ENCODE measurements around the gene RASSF10. TPM values are rescaled to one million over a fixed set of nuclear protein-coding genes. Genes with fewer than 3 reads are reported as not detected.

The RASSF10 gene
- polyA plus RNA-seq, 1 donor from 2014 or later = not detected

DNA sequence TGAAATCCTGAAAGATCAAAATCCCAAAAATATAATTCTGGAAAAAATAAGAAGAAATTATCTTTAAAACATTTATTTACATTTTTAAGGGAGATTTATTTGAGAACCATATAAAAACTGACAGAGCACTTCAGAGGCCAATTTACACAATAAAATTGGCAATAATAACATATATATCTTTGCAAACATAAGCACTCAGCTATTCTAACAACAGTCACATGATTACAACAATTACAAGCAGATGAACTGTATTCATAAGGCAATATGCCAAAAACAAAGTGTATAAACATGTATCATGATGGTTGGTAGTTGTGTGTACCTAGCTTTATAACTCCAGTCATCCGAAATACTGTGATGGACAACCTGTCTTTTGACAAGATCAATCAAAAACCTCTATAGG, 17.7 kb upstream of the RASSF10 start:
- no peaks in the 10 kb centered on the region for H4K20me1 ChIP-seq (ENCODE audit: insufficient read depth)
- no peaks in the 10 kb centered on the region for H3F3A ChIP-seq (ENCODE audit: insufficient read depth, low read length, poor library complexity, severe bottlenecking)
- no peaks in the 10 kb centered on the region for H3K36me3 ChIP-seq (ENCODE audit: insufficient read depth, low read length)
- no peak overlapping the region for H2AFZ ChIP-seq (ENCODE audit: low read depth, low read length)
- no peak for TF ChIP-seq EP300 (conservative IDR thresholded peaks at IDR 0.05; ENCODE audit: poor library complexity, severe bottlenecking)
- TF ChIP-seq MXI1 (conservative IDR thresholded peaks at IDR 0.05; ENCODE audit: poor library complexity, severe bottlenecking) = no peak
- H3K27me3 ChIP-seq (ENCODE audit: insufficient read depth, low read depth, low read length) = no peaks in the 10 kb centered on the region
- H3K9ac ChIP-seq (ENCODE audit: low read length) = no peak overlapping the region
- H3K4me3 ChIP-seq (ENCODE audit: low read length) = no peak overlapping the region
- no peak overlapping the region for H3K27ac ChIP-seq (ENCODE audit: low read length)
- H3K9me3 ChIP-seq (ENCODE audit: low read length) = no peaks in the 10 kb centered on the region
- H3K4me2 ChIP-seq (ENCODE audit: low read length) = no peak overlapping the region
- H3K9me2 ChIP-seq (ENCODE audit: insufficient read depth, low read length) = no peaks in the 10 kb centered on the region
- H3K79me2 ChIP-seq (replicated peaks; ENCODE audit: insufficient read depth, low read length) = no peaks in the 10 kb centered on the region

DNA sequence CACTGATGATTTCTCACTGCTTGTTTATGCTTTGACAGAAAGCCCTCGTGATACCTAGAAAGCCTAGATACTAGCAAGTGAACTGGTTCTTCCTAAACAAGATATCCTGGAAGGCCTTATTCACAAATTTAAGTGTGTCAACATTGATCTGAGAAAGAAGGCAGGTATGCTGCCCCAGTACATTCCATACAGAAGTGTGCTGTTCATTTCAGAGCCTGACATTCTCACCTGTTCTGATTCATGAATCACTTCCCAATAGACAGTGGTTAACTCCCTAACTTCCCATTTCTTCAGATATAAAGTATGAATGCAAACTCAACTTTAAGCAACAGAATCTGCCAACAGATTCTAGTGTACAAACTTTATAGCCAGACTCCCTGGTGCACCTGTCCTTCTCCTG, 15.5 kb upstream of the RASSF10 start:
- Histone ChIP-seq H3K9me3 (ENCODE audit: low read length) (no peaks in the 10 kb centered on the region), H3K79me2 (replicated peaks; ENCODE audit: insufficient read depth, low read length) (no peaks in the 10 kb centered on the region), H2AFZ (ENCODE audit: low read depth, low read length) (no peak overlapping the region), H3K36me3 (ENCODE audit: insufficient read depth, low read length) (no peaks in the 10 kb centered on the region), H3K4me2 (ENCODE audit: low read length) (no peak overlapping the region), H3K27me3 (ENCODE audit: insufficient read depth, low read depth, low read length) (no peaks in the 10 kb centered on the region), H3F3A (ENCODE audit: insufficient read depth, low read length, poor library complexity, severe bottlenecking) (no peaks in the 10 kb centered on the region), H3K4me3 (ENCODE audit: low read length) (no peak overlapping the region), H4K20me1 (ENCODE audit: insufficient read depth) (no peaks in the 10 kb centered on the region), H3K9ac (ENCODE audit: low read length) (no peak overlapping the region), H3K9me2 (ENCODE audit: insufficient read depth, low read length) (no peaks in the 10 kb centered on the region), H3K27ac (ENCODE audit: low read length) (no peak overlapping the region)
- TF ChIP-seq RAD21 (conservative IDR thresholded peaks at IDR 0.05) (no peak), MXI1 (conservative IDR thresholded peaks at IDR 0.05; ENCODE audit: poor library complexity, severe bottlenecking) (no peak), EP300 (conservative IDR thresholded peaks at IDR 0.05; ENCODE audit: poor library complexity, severe bottlenecking) (no peak), POLR2AphosphoS5 (IDR thresholded peaks at IDR 0.05) (no peak), TAF1 (IDR thresholded peaks at IDR 0.05; ENCODE audit: low read depth) (no peak), SMC3 (conservative IDR thresholded peaks at IDR 0.05; ENCODE audit: poor library complexity) (no peak), EZH2 (IDR thresholded peaks at IDR 0.05; ENCODE audit: borderline replicate concordance, insufficient read depth, low read length, poor library complexity, severe bottlenecking) (no peak)
- TF ChIP-seq, protein P1, sequence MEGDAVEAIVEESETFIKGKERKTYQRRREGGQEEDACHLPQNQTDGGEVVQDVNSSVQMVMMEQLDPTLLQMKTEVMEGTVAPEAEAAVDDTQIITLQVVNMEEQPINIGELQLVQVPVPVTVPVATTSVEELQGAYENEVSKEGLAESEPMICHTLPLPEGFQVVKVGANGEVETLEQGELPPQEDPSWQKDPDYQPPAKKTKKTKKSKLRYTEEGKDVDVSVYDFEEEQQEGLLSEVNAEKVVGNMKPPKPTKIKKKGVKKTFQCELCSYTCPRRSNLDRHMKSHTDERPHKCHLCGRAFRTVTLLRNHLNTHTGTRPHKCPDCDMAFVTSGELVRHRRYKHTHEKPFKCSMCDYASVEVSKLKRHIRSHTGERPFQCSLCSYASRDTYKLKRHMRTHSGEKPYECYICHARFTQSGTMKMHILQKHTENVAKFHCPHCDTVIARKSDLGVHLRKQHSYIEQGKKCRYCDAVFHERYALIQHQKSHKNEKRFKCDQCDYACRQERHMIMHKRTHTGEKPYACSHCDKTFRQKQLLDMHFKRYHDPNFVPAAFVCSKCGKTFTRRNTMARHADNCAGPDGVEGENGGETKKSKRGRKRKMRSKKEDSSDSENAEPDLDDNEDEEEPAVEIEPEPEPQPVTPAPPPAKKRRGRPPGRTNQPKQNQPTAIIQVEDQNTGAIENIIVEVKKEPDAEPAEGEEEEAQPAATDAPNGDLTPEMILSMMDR (IDR thresholded peaks at IDR 0.05; ENCODE audit: poor library complexity, severe bottlenecking) = no peak
- TF ChIP-seq, protein P2, sequence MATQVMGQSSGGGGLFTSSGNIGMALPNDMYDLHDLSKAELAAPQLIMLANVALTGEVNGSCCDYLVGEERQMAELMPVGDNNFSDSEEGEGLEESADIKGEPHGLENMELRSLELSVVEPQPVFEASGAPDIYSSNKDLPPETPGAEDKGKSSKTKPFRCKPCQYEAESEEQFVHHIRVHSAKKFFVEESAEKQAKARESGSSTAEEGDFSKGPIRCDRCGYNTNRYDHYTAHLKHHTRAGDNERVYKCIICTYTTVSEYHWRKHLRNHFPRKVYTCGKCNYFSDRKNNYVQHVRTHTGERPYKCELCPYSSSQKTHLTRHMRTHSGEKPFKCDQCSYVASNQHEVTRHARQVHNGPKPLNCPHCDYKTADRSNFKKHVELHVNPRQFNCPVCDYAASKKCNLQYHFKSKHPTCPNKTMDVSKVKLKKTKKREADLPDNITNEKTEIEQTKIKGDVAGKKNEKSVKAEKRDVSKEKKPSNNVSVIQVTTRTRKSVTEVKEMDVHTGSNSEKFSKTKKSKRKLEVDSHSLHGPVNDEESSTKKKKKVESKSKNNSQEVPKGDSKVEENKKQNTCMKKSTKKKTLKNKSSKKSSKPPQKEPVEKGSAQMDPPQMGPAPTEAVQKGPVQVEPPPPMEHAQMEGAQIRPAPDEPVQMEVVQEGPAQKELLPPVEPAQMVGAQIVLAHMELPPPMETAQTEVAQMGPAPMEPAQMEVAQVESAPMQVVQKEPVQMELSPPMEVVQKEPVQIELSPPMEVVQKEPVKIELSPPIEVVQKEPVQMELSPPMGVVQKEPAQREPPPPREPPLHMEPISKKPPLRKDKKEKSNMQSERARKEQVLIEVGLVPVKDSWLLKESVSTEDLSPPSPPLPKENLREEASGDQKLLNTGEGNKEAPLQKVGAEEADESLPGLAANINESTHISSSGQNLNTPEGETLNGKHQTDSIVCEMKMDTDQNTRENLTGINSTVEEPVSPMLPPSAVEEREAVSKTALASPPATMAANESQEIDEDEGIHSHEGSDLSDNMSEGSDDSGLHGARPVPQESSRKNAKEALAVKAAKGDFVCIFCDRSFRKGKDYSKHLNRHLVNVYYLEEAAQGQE (IDR thresholded peaks at IDR 0.05; ENCODE audit: borderline replicate concordance) = no peak

DNA sequence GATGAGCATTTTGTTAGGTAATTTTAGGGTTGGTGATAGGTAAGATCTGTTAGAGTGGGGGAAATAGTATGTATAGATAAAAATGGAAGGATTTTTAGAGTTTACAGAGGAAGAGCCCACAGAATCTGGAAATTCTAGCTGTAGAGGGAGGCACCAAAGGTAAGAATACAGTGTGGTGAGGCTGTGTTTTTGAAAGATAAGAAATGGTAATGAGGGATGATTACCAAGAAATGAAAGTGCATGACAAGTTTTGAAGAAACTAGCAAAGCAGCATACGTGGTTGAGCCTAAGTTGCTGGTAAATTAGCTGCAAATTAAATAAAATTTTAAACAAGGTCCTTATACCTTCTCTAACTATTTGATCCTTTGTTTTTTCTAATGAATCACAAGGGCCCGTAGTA, 14.6 kb upstream of the RASSF10 start:
- H3K4me3 ChIP-seq (ENCODE audit: low read length) = no peak overlapping the region
- H3F3A ChIP-seq (ENCODE audit: insufficient read depth, low read length, poor library complexity, severe bottlenecking) = no peaks in the 10 kb centered on the region
- no peak overlapping the region for H3K9ac ChIP-seq (ENCODE audit: low read length)
- H3K9me2 ChIP-seq (ENCODE audit: insufficient read depth, low read length) = no peaks in the 10 kb centered on the region
- H3K4me2 ChIP-seq (ENCODE audit: low read length) = no peak overlapping the region
- no peaks in the 10 kb centered on the region for H4K20me1 ChIP-seq (ENCODE audit: insufficient read depth)
- TF ChIP-seq RAD21 (conservative IDR thresholded peaks at IDR 0.05) (no peak), SMC3 (conservative IDR thresholded peaks at IDR 0.05; ENCODE audit: poor library complexity) (no peak)
- no peaks in the 10 kb centered on the region for H3K27me3 ChIP-seq (ENCODE audit: insufficient read depth, low read depth, low read length)
- no peak overlapping the region for H3K27ac ChIP-seq (ENCODE audit: low read length)
- H3K79me2 ChIP-seq (replicated peaks; ENCODE audit: insufficient read depth, low read length) = no peaks in the 10 kb centered on the region
- H3K36me3 ChIP-seq (ENCODE audit: insufficient read depth, low read length) = no peaks in the 10 kb centered on the region
- no peak overlapping the region for H2AFZ ChIP-seq (ENCODE audit: low read depth, low read length)
- no peaks in the 10 kb centered on the region for H3K9me3 ChIP-seq (ENCODE audit: low read length)

All from neural cell (in vitro differentiated cells).